Breast epithelium (tissue), 3 donors: ENCODE data around the gene TEKTIP1.

Source experiments
- POLR2A ChIP-seq: fragments of 450-650 bp; IDR thresholded peaks from one replicate; pipeline ENCODE4 v1.6.1; 2016; ENCODE audit warnings: antibody characterized with exemption, mild to moderate bottlenecking, moderate library complexity
- POLR2AphosphoS5 ChIP-seq, 3 donors: sonication (generic); formaldehyde crosslinking; IDR thresholded peaks; one replicate each; pipeline ENCODE4 v1.6.1; 2017; ENCODE audit warnings: antibody characterized with exemption in 3 of 3
- TF ChIP-seq, protein P1 (sequence below), 3 donors: fragments of 450-650 bp; IDR thresholded peaks; one replicate each; pipeline ENCODE4 v1.5.1; 2016 to 2017; ENCODE audit warnings: antibody characterized with exemption in 3 of 3, mild to moderate bottlenecking in 3 of 3, moderate library complexity in 3 of 3

DNA sequence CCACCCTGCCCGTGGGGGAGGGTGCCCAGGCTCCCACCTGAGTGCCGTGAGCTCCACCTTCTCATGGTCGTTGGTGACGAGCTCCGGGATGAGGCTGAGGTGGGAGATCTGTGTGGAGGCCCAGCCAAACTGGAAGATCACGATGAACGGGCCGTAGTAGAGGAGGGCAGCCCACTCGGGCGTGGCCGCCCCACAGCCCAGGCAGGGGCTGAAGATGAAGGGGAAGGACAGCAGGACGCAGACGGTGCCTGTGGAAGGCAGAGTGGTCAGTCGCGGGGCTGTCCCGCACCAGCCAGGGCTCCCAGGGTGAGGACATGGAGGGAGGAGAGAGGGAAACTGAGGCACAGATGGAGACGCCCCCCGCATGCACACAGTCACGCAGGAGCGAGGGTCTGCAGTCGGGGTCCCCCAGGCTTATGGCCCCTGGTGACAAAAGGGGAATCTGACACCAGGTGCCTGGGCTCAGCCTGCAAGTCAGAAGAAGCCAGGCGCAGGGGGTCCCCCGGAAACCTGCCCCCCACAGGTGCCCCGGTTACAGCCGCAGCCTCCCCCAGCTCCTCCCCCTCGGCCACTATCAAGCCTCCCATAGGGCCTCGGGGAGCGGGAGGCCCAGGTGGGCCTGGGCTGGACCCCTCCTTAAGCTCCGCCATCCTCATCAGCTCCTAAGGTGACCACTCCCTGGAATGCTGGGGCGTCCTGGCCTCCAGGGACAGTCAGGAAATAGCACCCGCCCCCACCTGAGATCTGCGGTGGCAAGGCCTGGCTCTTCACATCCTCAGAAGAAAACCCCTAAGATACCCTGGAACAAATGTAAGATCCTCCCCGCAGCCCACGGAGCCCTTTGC, 12.2 kb downstream of the TEKTIP1 start:
- TF ChIP-seq, protein P1, sequence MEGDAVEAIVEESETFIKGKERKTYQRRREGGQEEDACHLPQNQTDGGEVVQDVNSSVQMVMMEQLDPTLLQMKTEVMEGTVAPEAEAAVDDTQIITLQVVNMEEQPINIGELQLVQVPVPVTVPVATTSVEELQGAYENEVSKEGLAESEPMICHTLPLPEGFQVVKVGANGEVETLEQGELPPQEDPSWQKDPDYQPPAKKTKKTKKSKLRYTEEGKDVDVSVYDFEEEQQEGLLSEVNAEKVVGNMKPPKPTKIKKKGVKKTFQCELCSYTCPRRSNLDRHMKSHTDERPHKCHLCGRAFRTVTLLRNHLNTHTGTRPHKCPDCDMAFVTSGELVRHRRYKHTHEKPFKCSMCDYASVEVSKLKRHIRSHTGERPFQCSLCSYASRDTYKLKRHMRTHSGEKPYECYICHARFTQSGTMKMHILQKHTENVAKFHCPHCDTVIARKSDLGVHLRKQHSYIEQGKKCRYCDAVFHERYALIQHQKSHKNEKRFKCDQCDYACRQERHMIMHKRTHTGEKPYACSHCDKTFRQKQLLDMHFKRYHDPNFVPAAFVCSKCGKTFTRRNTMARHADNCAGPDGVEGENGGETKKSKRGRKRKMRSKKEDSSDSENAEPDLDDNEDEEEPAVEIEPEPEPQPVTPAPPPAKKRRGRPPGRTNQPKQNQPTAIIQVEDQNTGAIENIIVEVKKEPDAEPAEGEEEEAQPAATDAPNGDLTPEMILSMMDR (IDR thresholded peaks at IDR 0.05), result no peak
- no peak for TF ChIP-seq POLR2A
- TF ChIP-seq POLR2AphosphoS5 (IDR thresholded peaks at IDR 0.05), result no peak
